Upper lobe of left lung (tissue), 6 donors: Measurements from ENCODE around the gene ST3GAL2. TPM values are rescaled to one million over a fixed set of nuclear protein-coding genes. Genes with fewer than 3 reads are reported as not detected.
A peak's percentile ranks its signal among the peaks of the same experiment; 100 is the strongest.

ENCODE experiments used
- ATAC-seq, 2 donors: fragments of 200-7000 bp; cut with Tn5 transposase; one replicate each; pipeline ENCODE4 v1.9.1; 2022; ENCODE audit warnings: mild to moderate bottlenecking in 2 of 2, moderate library complexity in 2 of 2; ENCODE audit not compliant: low FRiP score in 2 of 2
- DNase-seq, 2 donors: peaks; one replicate each; pipeline ENCODE4 v3.0.0-alpha.2; 2019 to 2020
- H3K27ac ChIP-seq, 4 donors: fragments of 200-600 bp; sonication (generic); one replicate each; pipeline ENCODE4 v1.5.1; 2016 to 2019
- H3K27me3 ChIP-seq, 4 donors: fragments of 200-600 bp; sonication (generic); one replicate each; pipeline ENCODE4 v1.5.1; 2017 to 2019
- H3K36me3 ChIP-seq, 4 donors: fragments of 200-600 bp; sonication (generic); one replicate each; pipeline ENCODE4 v1.5.1; 2016 to 2019
- H3K4me1 ChIP-seq, 4 donors: fragments of 200-600 bp; sonication (generic); one replicate each; pipeline ENCODE4 v1.5.1; 2018 to 2019
- H3K4me3 ChIP-seq, 4 donors: fragments of 200-600 bp; sonication (generic); one replicate each; pipeline ENCODE4 v1.5.1; 2017 to 2019; ENCODE audit warnings: mild to moderate bottlenecking in 2 of 4, moderate library complexity in 1 of 4
- H3K9me3 ChIP-seq, 4 donors: fragments of 200-600 bp; sonication (generic); one replicate each; pipeline ENCODE4 v1.5.1; 2018 to 2019
- EP300 ChIP-seq, 4 donors: sonication (generic); formaldehyde crosslinking; IDR thresholded peaks; one replicate each; pipeline ENCODE4 v1.5.1; 2017; ENCODE audit warnings: antibody characterized with exemption in 4 of 4, control low read depth in 2 of 4
- POLR2A ChIP-seq, 4 donors: fragments of 450-650 bp; IDR thresholded peaks; one replicate each; pipeline ENCODE4 v1.5.1; 2016 to 2017; ENCODE audit warnings: antibody characterized with exemption in 4 of 4, mild to moderate bottlenecking in 2 of 4
- POLR2AphosphoS5 ChIP-seq, 2 donors: sonication (generic); formaldehyde crosslinking; IDR thresholded peaks; one replicate each; pipeline ENCODE4 v1.5.1; 2017; ENCODE audit warnings: antibody characterized with exemption in 2 of 2
- WGBS, 2 donors: methylation state at CpG; one replicate each; pipeline ENCODE4 v1.1.5; 2017 to 2018; 5-methylcytosine and 5-hydroxymethylcytosine counted together
- total RNA-seq, 6 donors: library from RNA; depleted of rRNA in 4 of 6; stranded (reverse); fragments of >200 nt in 4 of 6; gene quantifications; one replicate each; pipeline versions ENCODE4 v1.1.0 to v1.2.1, GENCODE V29; 2016 to 2021
- TF ChIP-seq, protein P1 (sequence below), 6 experiments: fragments of 450-650 bp in 4 of 6; fragments of 200-600 bp in 2 of 6; sonication (generic) in 2 of 6; IDR thresholded peaks; one replicate each; pipeline ENCODE4 v1.5.1; 2016 to 2019; ENCODE audit warnings: antibody characterized with exemption in 6 of 6
- donor health status: DM: no; HTN: no; CAD: no; lungs with moderate emphysema.
- donor health status: DM: no; HTN: yes; CAD: no; lungs with severe emphysema.

The ST3GAL2 gene
- total RNA-seq, 6 donors from 2014 or later, result 12.5 to 50.3 (median 26.1) TPM

DNA sequence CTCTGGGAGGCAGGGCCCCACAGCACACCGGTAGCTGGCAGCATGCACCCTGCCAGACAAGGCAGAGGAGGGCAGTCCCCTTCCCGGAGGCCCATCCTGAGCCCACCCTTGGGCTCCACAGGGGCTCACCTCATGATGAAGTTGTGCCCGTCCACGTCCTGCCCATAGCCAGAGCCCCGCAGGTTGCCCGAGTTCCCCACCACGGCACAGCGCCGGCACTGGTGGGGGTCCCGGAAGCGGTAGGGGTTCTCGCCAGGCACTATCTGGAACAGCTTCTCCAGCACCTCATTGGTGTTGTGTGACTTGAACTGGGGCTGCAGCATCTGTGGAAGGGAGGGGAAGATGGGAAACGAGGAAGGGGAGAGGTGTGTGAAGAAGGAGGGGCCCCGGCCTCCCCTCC is 44.0 kb downstream of the ST3GAL2 start:
- Histone ChIP-seq H3K27me3 (no peaks in the 10 kb centered on the region), H3K27ac (no peak overlapping the region), H3K9me3 (no peaks in the 10 kb centered on the region), H3K36me3 (peaks cover 0 to 38% (median 17%) of the 10 kb centered on the region in 4 donors), H3K4me1 (peaks cover 0 to 6% (median 4%) of the 10 kb centered on the region in 4 donors), H3K4me3 (no peak overlapping the region)
- WGBS, 2 donors, result 88 to 92% methylated on average over 3 to 10 of the region's 14 CpGs
- ATAC-seq (no peak), DNase-seq (no peak)
- TF ChIP-seq POLR2AphosphoS5 (IDR thresholded peaks at IDR 0.05), result no peak
- TF ChIP-seq POLR2A (IDR thresholded peaks at IDR 0.05), result no peak
- TF ChIP-seq, protein P1, sequence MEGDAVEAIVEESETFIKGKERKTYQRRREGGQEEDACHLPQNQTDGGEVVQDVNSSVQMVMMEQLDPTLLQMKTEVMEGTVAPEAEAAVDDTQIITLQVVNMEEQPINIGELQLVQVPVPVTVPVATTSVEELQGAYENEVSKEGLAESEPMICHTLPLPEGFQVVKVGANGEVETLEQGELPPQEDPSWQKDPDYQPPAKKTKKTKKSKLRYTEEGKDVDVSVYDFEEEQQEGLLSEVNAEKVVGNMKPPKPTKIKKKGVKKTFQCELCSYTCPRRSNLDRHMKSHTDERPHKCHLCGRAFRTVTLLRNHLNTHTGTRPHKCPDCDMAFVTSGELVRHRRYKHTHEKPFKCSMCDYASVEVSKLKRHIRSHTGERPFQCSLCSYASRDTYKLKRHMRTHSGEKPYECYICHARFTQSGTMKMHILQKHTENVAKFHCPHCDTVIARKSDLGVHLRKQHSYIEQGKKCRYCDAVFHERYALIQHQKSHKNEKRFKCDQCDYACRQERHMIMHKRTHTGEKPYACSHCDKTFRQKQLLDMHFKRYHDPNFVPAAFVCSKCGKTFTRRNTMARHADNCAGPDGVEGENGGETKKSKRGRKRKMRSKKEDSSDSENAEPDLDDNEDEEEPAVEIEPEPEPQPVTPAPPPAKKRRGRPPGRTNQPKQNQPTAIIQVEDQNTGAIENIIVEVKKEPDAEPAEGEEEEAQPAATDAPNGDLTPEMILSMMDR (IDR thresholded peaks at IDR 0.05), result no peak
- TF ChIP-seq EP300 (IDR thresholded peaks at IDR 0.05), result no peak

DNA sequence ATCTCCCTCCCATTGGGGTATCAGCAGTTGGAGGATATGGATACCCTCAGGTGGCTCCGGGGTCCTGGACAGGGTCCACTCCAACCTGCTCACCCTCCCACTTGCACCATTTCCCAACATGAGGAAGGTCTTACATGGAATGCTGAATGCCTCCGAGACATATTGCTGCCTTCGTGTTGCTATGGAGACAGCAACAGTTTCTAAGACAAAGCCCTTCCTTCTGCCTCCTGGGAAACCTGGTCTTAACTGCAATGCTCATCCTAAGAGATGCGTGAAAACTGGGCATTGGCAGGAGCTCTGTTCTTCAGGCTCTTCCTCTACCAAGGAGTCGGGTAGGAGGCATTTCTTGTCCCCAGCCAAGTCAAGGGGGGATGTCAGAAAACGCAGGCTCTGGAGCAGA is 45.2 kb downstream of the ST3GAL2 start:
- 93 to 100% methylated on average over 5 to 6 of the region's 6 CpGs for WGBS, 2 donors
- DNase-seq (no peak), ATAC-seq (no peak)
- Histone ChIP-seq H3K4me3 (no peak overlapping the region), H3K36me3 (peaks cover 0 to 27% (median 16%) of the 10 kb centered on the region in 4 donors), H3K9me3 (no peaks in the 10 kb centered on the region), H3K27me3 (no peaks in the 10 kb centered on the region), H3K27ac (no peak overlapping the region), H3K4me1 (peaks cover 0 to 6% (median 4%) of the 10 kb centered on the region in 4 donors)
- TF ChIP-seq EP300 (IDR thresholded peaks at IDR 0.05) (no peak), POLR2A (IDR thresholded peaks at IDR 0.05) (no peak), POLR2AphosphoS5 (IDR thresholded peaks at IDR 0.05) (no peak)
- TF ChIP-seq, protein P1 (IDR thresholded peaks at IDR 0.05), result no peak

DNA sequence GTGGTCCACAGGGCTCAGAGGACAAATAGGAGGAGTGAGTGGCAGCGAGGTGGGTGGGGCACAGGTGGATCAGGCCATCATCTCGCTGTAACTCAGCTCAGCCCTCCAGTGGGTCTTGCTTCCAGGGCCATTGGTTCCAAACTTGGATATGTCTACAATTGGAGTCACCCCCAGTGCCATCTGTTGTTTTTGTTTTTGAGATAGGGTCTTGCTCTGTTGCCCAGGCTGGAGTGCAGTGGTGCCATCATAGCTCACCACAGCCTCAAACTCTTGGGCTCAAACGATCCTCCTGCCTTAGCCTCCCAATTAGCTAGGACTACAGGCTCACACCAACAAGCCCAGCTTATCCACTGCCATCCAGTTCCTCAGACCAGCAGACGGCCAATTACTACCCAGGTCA is 46.3 kb downstream of the ST3GAL2 start:
- Histone ChIP-seq H3K27ac (no peak overlapping the region), H3K4me1 (peaks cover 0 to 6% (median 4%) of the 10 kb centered on the region in 4 donors), H3K27me3 (no peaks in the 10 kb centered on the region), H3K4me3 (no peak overlapping the region), H3K36me3 (peaks cover 0 to 27% (median 14%) of the 10 kb centered on the region in 4 donors), H3K9me3 (no peaks in the 10 kb centered on the region)
- TF ChIP-seq POLR2A (IDR thresholded peaks at IDR 0.05) (no peak), EP300 (IDR thresholded peaks at IDR 0.05) (no peak), POLR2AphosphoS5 (IDR thresholded peaks at IDR 0.05) (no peak)
- TF ChIP-seq, protein P1 (IDR thresholded peaks at IDR 0.05), result no peak
- ATAC-seq (no peak), DNase-seq (no peak)
- WGBS, 2 donors, result 96 to 98% methylated on average over 4 of the region's 4 CpGs

DNA sequence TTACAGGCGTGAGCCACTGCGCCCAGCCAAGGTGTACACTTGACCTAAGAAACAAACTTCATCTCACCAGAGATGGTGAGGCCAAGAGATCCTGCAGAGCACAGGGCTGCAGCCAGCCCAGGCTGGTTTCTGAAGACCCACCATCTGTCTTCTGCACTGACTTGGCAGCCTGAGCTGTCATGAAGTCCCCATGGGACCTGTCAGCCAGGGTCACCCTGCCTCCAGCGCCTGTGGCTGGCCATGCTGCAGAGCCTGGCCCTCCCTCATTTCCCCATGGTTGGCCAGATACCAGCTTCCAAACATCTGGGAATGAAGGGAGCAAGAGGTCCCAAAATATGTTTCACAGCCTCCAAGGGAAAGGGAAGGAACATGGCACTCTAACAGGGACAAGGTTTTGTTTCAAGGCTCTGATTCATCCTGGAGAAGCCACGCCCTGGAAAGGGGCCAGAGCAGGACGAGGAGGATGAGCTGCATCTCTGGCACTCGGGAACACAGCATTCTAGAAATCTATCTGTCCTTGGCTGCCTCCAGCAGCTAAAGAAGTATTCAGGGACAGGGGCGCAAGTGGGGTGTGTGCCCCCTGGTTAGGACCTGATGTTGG is 46.9 kb downstream of the ST3GAL2 start:
- Histone ChIP-seq H3K27me3 (no peaks in the 10 kb centered on the region), H3K4me3 (no peak overlapping the region), H3K4me1 (peaks cover 0 to 6% (median 4%) of the 10 kb centered on the region in 4 donors), H3K36me3 (peaks cover 0 to 33% (median 17%) of the 10 kb centered on the region in 4 donors), H3K27ac (peak overlapping the region in 1 of 4 donors; percentile 57), H3K9me3 (no peaks in the 10 kb centered on the region)
- peak in 1 of 2 donors; percentile 74 for ATAC-seq
- no peak for DNase-seq
- WGBS, 2 donors, result 79 to 81% methylated on average over 7 of the region's 7 CpGs
- TF ChIP-seq POLR2AphosphoS5 (IDR thresholded peaks at IDR 0.05) (no peak), EP300 (IDR thresholded peaks at IDR 0.05) (no peak), POLR2A (IDR thresholded peaks at IDR 0.05) (no peak)
- TF ChIP-seq, protein P1 (IDR thresholded peaks at IDR 0.05), result no peak

DNA sequence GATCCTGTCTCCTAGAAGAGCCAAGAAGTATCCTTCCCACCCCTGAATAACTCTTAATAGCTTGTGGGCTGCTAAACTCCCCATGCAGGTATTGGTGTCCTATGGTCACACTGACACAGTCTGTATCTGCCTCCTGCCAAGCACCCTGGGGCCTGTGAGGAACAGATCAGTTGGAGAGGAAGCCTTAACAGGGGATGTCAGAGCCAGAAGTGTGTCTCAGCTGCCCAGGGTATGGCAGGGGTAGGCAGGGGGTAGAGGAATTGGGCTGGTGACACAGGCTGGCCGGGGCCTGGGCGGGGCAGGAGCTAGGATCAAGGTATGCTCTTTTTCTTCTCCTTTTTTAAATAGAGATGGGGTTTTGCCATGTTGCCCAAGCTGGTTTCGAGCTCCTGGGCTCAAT is 47.5 kb downstream of the ST3GAL2 start:
- no peak for DNase-seq
- Histone ChIP-seq H3K4me1 (peaks cover 0 to 6% (median 4%) of the 10 kb centered on the region in 4 donors), H3K36me3 (peaks cover 0 to 35% (median 17%) of the 10 kb centered on the region in 4 donors), H3K4me3 (no peak overlapping the region), H3K27ac (peak overlapping the region in 1 of 4 donors; percentile 57), H3K9me3 (no peaks in the 10 kb centered on the region), H3K27me3 (no peaks in the 10 kb centered on the region)
- WGBS, 2 donors, result 96 to 100% methylated on average over 1 to 3 of the region's 3 CpGs
- ATAC-seq, result no peak
- TF ChIP-seq POLR2AphosphoS5 (IDR thresholded peaks at IDR 0.05) (no peak), POLR2A (IDR thresholded peaks at IDR 0.05) (no peak), EP300 (IDR thresholded peaks at IDR 0.05) (no peak)
- TF ChIP-seq, protein P1 (IDR thresholded peaks at IDR 0.05), result no peak
